ENCODE results near the gene VPS18. TPM values are rescaled to one million over a fixed set of nuclear protein-coding genes. Genes with fewer than 3 reads are reported as not detected.
"Not testable (repeated sequence)": the region's sequence is repeated elsewhere in the genome, so short reads cannot be mapped to it uniquely, and the experiment has no call there.

VPS18 gene
- total RNA-seq, 2 experiments from 2014 or later: 20.1 to 21.2 TPM

- H3K9me3 Mint-ChIP-seq: no peaks in the 10 kb centered on the region
- POLR2A ChIA-PET: interaction anchor here (1.2 to 4.4 kb wide), 8 partner anchors 14 to 374 kb away, joined by 3 to 41 read pairs (median 6); partner anchors contain the start of genes CHP1, RAD51, RHOV and SPINT1
- peak overlapping the region; percentile 30 for H3K27ac Mint-ChIP-seq
- H3K4me3 Mint-ChIP-seq: no peak overlapping the region
- DNase-seq (peak; percentile 88), ATAC-seq (ENCODE audit: low read depth) (peak; percentile 85)
- H3K36me3 Mint-ChIP-seq: no peaks in the 10 kb centered on the region
- peaks cover 15% of the 10 kb centered on the region for H3K4me1 Mint-ChIP-seq
- peaks cover 9% of the 10 kb centered on the region for H3K27me3 Mint-ChIP-seq
These were observed 36.5 kb upstream of the VPS18 start for GRCh38 chr15:40857601-40858341.

GRCh38 chr15:40858706-40859105 lies 35.5 kb upstream of the VPS18 start:
- H3K4me1 Mint-ChIP-seq: peaks cover 15% of the 10 kb centered on the region
- DNase-seq (no peak), ATAC-seq (ENCODE audit: low read depth) (no peak)
- H3K9me3 Mint-ChIP-seq: no peaks in the 10 kb centered on the region
- H3K4me3 Mint-ChIP-seq: no peak overlapping the region
- POLR2A ChIA-PET: interaction anchor here (1.0 to 4.4 kb wide), 8 partner anchors 15 to 164 kb away, joined by 3 to 41 read pairs (median 6); partner anchors contain the start of genes RAD51, RHOV, SPINT1 and VPS18
- no peak overlapping the region for H3K27ac Mint-ChIP-seq
- no peaks in the 10 kb centered on the region for H3K36me3 Mint-ChIP-seq
- peaks cover 10% of the 10 kb centered on the region for H3K27me3 Mint-ChIP-seq

DNA sequence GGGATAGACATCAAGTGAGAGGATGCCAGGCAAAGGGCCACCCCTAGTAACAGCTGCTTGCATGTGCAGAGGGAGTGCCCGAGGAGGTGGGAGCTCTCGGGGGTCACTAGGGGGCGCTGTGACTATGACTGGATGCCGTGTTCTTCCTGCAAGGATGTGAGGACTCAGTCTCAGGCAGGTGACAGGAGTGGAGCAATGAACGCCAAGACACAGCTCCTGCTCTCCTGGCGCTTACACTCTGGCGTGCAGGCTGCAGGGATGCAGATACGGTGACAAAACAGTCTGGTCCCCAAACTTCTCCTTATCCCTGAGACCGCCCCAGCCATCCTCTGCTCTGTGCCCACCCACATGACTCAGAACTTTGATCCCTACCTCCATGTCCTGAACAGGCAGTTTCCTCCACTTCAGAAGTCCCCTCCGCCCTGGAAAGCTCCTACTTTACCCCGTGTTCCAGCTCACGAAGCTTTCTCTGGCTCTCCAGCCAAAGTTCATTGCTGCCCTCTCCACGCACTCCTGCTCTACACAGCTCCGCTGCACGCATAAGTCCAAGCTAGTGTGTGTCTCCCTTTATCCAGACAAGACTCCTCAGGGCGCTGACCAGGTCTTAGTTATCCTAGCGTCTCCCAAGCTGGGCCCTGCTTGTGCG lies 34.9 kb upstream of the VPS18 start:
- Mint-ChIP-seq H3K9me3 (no peaks in the 10 kb centered on the region), H3K4me1 (peaks cover 15% of the 10 kb centered on the region), H3K27me3 (peaks cover 10% of the 10 kb centered on the region), H3K36me3 (no peaks in the 10 kb centered on the region), H3K27ac (no peak overlapping the region), H3K4me3 (no peak overlapping the region)
- ATAC-seq (ENCODE audit: low read depth) (peak; percentile 91), DNase-seq (peak; percentile 83)
- POLR2A ChIA-PET: interaction anchor here (1.0 to 4.4 kb wide), 7 partner anchors 14 to 165 kb away, joined by 3 to 41 read pairs (median 7); partner anchors contain the start of genes RAD51, RHOV, SPINT1 and VPS18

DNA sequence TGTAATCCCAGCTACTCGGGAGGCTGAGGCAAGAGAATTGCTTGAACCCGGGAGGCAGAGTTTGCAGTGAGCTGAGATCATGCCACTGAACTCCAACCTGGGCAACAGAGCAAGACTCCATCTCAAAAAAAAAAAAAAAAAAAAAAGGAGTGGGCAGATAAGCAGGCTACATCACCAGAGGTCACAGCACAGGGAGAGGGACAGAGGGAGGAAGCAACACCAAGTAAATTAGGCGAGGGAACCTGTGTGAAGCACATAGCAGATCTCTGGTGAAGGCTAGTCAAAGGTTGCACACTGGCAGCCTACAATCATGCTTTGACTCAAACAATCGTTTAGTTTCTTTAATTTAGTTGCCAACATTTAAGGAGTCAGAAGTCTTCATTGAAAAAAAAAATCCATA lies 33.1 kb upstream of the VPS18 start:
- H3K36me3 Mint-ChIP-seq; POLR2A ChIA-PET; DNase-seq; H3K4me3 Mint-ChIP-seq; H3K27ac Mint-ChIP-seq; ATAC-seq (ENCODE audit: low read depth); H3K9me3 Mint-ChIP-seq: not testable (repeated sequence)
- peaks cover 15% of the 10 kb centered on the region for H3K4me1 Mint-ChIP-seq
- peaks cover 10% of the 10 kb centered on the region for H3K27me3 Mint-ChIP-seq

DNA sequence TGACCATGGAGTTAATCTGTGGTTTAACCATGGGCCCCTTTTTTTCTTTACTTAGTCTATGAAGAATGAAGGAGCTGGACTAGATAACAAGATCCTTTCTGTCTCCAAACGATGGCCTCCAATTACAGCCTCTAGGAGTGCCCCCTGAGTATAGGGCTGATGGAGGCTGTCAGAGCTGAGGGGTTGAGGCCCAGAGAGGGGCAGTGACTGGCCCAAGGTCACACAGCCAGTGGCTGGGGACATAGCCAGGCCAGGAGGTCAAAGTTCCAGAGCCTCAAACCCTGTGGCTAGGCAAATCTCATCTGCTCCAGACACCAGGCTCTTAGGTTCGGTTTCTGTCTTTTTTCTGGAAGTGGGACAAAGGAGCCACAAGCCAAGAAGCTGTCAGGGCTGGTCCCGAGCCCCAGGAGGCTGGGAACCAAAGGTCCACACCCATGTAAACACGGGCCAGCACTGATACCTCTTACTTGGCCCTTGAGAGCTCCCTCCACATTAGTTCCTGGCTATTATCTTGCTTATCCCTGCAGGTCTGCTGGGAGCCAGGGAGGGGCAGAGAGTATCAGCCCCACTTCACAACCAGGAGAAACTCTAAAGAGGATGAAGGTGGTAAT lies 30.5 kb upstream of the VPS18 start:
- Mint-ChIP-seq H3K9me3 (no peaks in the 10 kb centered on the region), H3K27me3 (peaks cover 15% of the 10 kb centered on the region), H3K27ac (no peak overlapping the region), H3K4me1 (peaks cover 8% of the 10 kb centered on the region), H3K36me3 (no peaks in the 10 kb centered on the region), H3K4me3 (no peak overlapping the region)
- POLR2A ChIA-PET: interaction anchor here (1.2 kb wide), 1 partner anchor 22 kb away, joined by 3 read pairs; no protein-coding TSS in a partner anchor
- ATAC-seq (ENCODE audit: low read depth) (no peak), DNase-seq (no peak)

GRCh38 chr15:40867199-40867598 lies 27.1 kb upstream of the VPS18 start:
- POLR2A ChIA-PET: no interaction called here
- H3K9me3 Mint-ChIP-seq: no peaks in the 10 kb centered on the region
- H3K4me1 Mint-ChIP-seq: no peaks in the 10 kb centered on the region
- no peak overlapping the region for H3K27ac Mint-ChIP-seq
- H3K36me3 Mint-ChIP-seq: no peaks in the 10 kb centered on the region
- H3K27me3 Mint-ChIP-seq: peaks cover 8% of the 10 kb centered on the region
- H3K4me3 Mint-ChIP-seq: no peak overlapping the region
- DNase-seq (no peak), ATAC-seq (ENCODE audit: low read depth) (no peak)

- no peak for ATAC-seq (ENCODE audit: low read depth)
- Mint-ChIP-seq H3K4me1 (peaks cover 9% of the 10 kb centered on the region), H3K36me3 (no peaks in the 10 kb centered on the region), H3K4me3 (no peak overlapping the region), H3K27me3 (peaks cover 25% of the 10 kb centered on the region), H3K27ac (no peak overlapping the region), H3K9me3 (no peaks in the 10 kb centered on the region)
- DNase-seq: no peak
- POLR2A ChIA-PET: no interaction called here
These were observed 24.6 kb upstream of the VPS18 start for GRCh38 chr15:40869686-40870085.

DNA sequence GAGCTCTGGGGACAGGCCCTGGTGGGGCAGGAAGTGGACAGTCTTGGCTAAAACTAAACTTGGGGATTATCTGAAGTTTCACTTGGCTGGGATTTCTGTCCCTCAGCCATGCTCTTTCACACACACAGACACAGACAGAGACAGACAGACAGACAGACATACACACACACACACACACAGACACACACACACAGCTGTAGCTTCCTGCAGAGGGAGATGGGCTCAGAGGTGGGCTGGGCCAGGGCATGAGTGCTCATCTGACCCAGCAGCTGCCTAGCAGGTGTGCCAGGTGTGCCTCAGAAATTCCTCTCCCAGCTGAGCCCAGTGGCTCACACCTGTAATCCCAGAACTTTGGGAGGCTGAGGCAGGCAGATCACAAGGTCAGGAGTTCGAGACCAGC lies 23.5 kb upstream of the VPS18 start:
- no peak for DNase-seq
- POLR2A ChIA-PET: interaction anchor here (2.2 kb wide), 1 partner anchor 23 kb away, joined by 7 read pairs; the partner anchor contains the start of gene VPS18
- H3K27me3 Mint-ChIP-seq: peaks cover 29% of the 10 kb centered on the region
- no peaks in the 10 kb centered on the region for H3K9me3 Mint-ChIP-seq
- H3K4me3 Mint-ChIP-seq: no peak overlapping the region
- H3K27ac Mint-ChIP-seq: no peak overlapping the region
- ATAC-seq (ENCODE audit: low read depth): no peak
- H3K4me1 Mint-ChIP-seq: peaks cover 9% of the 10 kb centered on the region
- H3K36me3 Mint-ChIP-seq: no peaks in the 10 kb centered on the region

DNA sequence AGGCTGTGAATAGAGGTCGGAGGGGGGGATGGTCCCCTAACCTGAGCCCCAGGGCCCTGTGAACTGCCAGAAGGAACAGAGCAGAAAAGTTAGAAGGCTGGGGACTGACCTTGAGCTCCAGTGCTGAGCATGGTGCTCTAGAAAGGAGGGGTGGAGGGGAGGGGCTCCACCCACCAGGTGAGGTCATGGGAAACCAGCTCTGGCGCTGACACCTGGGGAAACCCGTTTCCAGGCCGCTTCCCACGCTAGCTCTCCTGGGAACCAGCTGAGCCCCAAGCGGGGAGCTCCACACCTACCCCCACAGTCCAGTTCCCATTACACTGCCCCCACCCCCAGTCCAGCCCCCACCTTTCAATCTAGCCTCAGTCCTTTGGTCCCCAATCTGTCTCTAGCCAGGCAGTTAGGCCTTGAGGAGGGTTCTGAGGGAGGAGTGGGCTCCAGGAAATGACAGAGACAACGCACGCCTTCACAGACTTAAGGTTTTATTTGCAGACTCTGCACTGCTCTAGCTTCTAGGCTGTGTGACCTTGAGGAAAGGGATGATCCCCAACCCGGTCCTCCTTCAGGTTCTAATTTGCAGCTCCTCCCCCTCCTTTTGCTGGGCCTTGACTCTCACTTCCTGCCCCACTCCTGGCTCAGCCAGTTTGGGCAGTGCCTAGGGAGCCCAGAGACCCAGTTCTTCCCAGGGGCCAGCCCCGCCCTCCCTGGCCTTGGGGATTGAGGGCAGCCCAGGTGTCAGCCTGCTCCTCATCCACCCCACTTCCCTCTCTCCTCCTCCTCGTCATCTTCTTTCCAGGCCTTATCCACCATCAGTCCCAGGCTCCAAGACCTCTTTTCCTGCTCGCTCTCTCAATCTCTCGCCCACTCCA lies 22.3 kb upstream of the VPS18 start:
- POLR2A ChIA-PET: interaction anchor here (2.2 kb wide), 1 partner anchor 22 kb away, joined by 7 read pairs; the partner anchor contains the start of gene VPS18
- H3K4me3 Mint-ChIP-seq: peak overlapping the region; percentile 22
- peaks cover 9% of the 10 kb centered on the region for H3K4me1 Mint-ChIP-seq
- H3K36me3 Mint-ChIP-seq: no peaks in the 10 kb centered on the region
- H3K27me3 Mint-ChIP-seq: peaks cover 36% of the 10 kb centered on the region
- no peaks in the 10 kb centered on the region for H3K9me3 Mint-ChIP-seq
- DNase-seq (no peak), ATAC-seq (ENCODE audit: low read depth) (no peak)
- H3K27ac Mint-ChIP-seq: no peak overlapping the region

DNA sequence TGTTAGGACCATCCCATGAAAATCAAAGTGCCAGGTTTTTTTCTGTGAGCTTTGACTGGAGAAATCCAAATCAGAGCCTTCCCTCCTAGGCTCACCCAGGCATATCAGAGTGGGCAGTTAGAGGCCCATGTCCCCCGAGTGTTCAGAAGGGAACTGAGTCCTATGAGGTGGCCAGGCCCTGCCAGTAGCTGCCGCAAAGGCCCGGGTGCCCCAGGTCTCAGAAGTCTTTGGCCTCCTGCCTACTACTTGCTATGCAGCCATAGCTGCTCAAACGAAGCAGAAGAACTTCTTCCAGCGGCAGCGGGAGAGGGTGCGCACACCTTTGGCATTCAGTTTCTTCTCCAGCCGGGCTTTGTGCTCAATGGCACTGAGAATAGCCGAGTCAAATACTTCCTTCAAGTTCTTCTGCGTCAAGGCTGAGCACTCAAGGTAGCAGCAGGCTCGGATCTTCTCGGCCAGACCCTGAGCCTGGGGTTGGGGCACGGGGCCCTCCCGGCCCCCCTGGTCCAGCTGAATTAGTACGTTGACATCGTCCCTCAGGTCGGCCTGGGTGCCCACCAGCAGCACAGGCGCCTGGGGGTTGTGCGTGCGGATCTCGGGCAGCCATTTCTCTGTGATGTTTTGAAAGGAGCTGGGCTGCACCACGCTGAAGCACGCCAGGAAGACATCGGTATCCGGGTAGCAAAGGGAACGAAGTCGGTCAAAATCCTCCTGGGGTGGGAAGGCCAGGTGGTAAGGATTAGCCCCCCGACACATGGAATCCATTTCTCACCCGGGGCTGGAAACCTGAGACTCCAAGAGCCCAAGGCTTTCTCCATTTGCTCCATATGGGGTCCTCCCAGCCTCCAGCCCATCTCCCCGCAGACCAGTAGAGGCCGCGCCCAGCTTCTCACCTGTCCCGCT lies 21.2 kb upstream of the VPS18 start:
- Mint-ChIP-seq H3K9me3 (no peaks in the 10 kb centered on the region), H3K27ac (no peak overlapping the region), H3K4me1 (peaks cover 9% of the 10 kb centered on the region), H3K4me3 (peak overlapping the region; percentile 70), H3K27me3 (peaks cover 35% of the 10 kb centered on the region), H3K36me3 (no peaks in the 10 kb centered on the region)
- DNase-seq: no peak
- POLR2A ChIA-PET: interaction anchor here (0.6 to 2.2 kb wide), 4 partner anchors 11 to 128 kb away, joined by 3 to 10 read pairs (median 8); partner anchors contain the start of gene VPS18
- no peak for ATAC-seq (ENCODE audit: low read depth)

DNA sequence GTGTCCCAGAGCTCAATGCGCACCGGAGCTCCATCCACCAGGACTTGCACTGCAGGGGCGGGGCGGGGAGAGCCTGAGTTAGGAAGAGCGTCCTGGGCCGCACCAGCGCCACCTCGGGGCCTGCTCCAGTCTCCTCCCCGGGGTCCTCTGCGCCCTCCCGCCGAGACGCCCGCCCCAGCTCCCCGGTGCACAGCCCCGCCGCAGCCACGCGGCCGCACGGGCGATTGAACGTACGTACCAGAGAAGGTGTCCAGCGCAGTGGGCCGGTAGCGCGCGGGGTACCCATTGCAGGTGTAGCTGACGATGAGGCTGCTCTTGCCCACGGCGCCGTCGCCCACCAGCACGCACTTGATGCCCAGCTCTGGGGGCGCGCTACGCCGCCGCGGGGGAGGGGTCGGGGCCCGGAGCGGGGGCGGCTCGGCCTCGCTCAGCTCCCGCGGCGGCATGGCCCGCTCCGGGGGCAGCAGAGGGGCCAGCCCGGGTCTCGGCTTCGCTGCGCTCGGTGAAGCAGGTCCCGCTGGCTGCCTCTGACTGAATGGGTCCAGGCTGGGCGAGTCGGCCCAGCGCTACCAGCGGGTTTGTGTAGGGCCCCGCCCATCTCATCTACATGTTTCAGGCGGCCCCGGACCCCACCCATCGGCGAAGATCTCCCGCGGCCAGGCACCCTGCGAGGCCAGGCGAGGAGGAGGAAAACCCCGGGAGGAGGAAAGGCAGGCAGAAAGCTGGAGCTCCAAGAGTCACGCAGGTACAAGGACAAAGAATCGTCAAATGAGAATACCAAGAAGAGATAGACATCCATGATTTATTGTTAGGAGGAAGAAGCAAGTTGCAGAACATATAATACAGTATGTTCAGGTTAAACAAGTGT lies 20.3 kb upstream of the VPS18 start, which contains the start of gene RHOV:
RHOV (minus strand) TSS at position 541 of the 868 bp plus-strand sequence; CDS start at position 446, 95 bp downstream.
- Mint-ChIP-seq H3K27me3 (peaks cover 35% of the 10 kb centered on the region), H3K9me3 (no peaks in the 10 kb centered on the region), H3K4me3 (peak within 1 kb of the TSS; percentile 80), H3K27ac (no peak within 1 kb of the TSS), H3K36me3 (no peaks in the 10 kb centered on the region), H3K4me1 (peaks cover 13% of the 10 kb centered on the region)
- POLR2A ChIA-PET: interaction anchor here (0.6 to 1.6 kb wide), 3 partner anchors 10 to 129 kb away, joined by 3 to 10 read pairs (median 8); no protein-coding TSS in a partner anchor
- DNase-seq (peak; percentile 63), ATAC-seq (ENCODE audit: low read depth) (peak; percentile 75)
